Measurements from ENCODE around the gene DENND2A. TPM values are rescaled to one million over a fixed set of nuclear protein-coding genes. Genes with fewer than 3 reads are reported as not detected.

Gene DENND2A
- total RNA-seq, 4 donors from 2014 or later = 0.73 to 2.6 (median 1.6) TPM

DNA sequence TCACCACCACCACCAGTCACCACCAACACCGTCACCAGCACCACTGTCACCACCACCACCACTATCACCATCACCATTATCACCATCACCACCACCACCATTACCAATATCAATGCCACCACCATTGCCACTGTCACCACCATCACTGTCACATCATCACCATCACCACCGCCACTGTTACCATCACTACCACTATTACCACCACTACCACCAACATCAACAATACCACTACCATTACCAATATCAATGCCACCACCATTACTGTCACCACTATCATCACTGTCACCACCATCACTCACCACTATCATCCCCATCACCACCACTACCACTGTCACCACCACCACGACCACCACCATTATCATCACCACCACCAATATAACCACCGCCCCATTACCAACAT, 14.0 kb upstream of the DENND2A start:
- Histone ChIP-seq H3K4me1 (peaks cover 23% of the 10 kb centered on the region in 2 donors), H3K27ac (peak overlapping the region in 1 of 4 donors; percentile 27), H3K36me3 (no peaks in the 10 kb centered on the region), H3K27me3 (no peaks in the 10 kb centered on the region), H3K4me3 (no peak overlapping the region), H3K9me3 (no peaks in the 10 kb centered on the region)
- DNase-seq = no peak
- intact Hi-C loops (cut with DNase I; ENCODE audit: low total_unique reads) = loop anchor here (10.0 kb wide), 1 partner anchor 480 kb away; the partner anchor contains the start of gene KDM7A
- in situ Hi-C loops (cut with MboI; ENCODE audit: low sequenced_read_pairs in 4 of 4) = loop anchor here (5.0 to 10.0 kb wide), 3 partner anchors 132 to 140 kb away; no protein-coding TSS in a partner anchor
- ATAC-seq = no peak
- TF ChIP-seq, protein P1, sequence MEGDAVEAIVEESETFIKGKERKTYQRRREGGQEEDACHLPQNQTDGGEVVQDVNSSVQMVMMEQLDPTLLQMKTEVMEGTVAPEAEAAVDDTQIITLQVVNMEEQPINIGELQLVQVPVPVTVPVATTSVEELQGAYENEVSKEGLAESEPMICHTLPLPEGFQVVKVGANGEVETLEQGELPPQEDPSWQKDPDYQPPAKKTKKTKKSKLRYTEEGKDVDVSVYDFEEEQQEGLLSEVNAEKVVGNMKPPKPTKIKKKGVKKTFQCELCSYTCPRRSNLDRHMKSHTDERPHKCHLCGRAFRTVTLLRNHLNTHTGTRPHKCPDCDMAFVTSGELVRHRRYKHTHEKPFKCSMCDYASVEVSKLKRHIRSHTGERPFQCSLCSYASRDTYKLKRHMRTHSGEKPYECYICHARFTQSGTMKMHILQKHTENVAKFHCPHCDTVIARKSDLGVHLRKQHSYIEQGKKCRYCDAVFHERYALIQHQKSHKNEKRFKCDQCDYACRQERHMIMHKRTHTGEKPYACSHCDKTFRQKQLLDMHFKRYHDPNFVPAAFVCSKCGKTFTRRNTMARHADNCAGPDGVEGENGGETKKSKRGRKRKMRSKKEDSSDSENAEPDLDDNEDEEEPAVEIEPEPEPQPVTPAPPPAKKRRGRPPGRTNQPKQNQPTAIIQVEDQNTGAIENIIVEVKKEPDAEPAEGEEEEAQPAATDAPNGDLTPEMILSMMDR (IDR thresholded peaks at IDR 0.05 in 4 of 5, conservative IDR thresholded peaks at IDR 0.05 in 1 of 5) = no peak
- TF ChIP-seq POLR2A (IDR thresholded peaks at IDR 0.05) = no peak

GRCh38 chr7:140654109-140654387, 13.4 kb upstream of the DENND2A start:
- no peaks in the 10 kb centered on the region for H3K27me3 ChIP-seq
- peak in 1 of 2 donors; percentile 43 for ATAC-seq
- no peaks in the 10 kb centered on the region for H3K36me3 ChIP-seq
- intact Hi-C loops (cut with DNase I; ENCODE audit: low total_unique reads) = loop anchor here (10.0 kb wide), 1 partner anchor 479 kb away; the partner anchor contains the start of gene KDM7A
- DNase-seq = no peak
- in situ Hi-C loops (cut with MboI; ENCODE audit: low sequenced_read_pairs in 4 of 4) = loop anchor here in 2 of 4 donors (5.0 to 10.0 kb wide), 2 partner anchors 137 to 139 kb away; no protein-coding TSS in a partner anchor
- TF ChIP-seq, protein P1 (IDR thresholded peaks at IDR 0.05 in 4 of 5, conservative IDR thresholded peaks at IDR 0.05 in 1 of 5) = no peak
- no peak for TF ChIP-seq POLR2A (IDR thresholded peaks at IDR 0.05)
- H3K9me3 ChIP-seq = no peaks in the 10 kb centered on the region
- H3K4me3 ChIP-seq = no peak overlapping the region
- H3K27ac ChIP-seq = peak overlapping the region in 2 of 4 donors; percentile 27 to 35
- peaks cover 23% of the 10 kb centered on the region in 2 donors for H3K4me1 ChIP-seq

GRCh38 chr7:140653319-140654108, 12.9 kb upstream of the DENND2A start:
- DNase-seq = peak; percentile 46 to 48
- intact Hi-C loops (cut with DNase I; ENCODE audit: low total_unique reads) (loop anchor here (1.0 to 10.0 kb wide), 3 partner anchors 135 to 479 kb away; partner anchors contain the start of gene KDM7A), in situ Hi-C loops (cut with MboI; ENCODE audit: low sequenced_read_pairs in 4 of 4) (loop anchor here in 2 of 4 donors (5.0 to 10.0 kb wide), 2 partner anchors 136 to 139 kb away; no protein-coding TSS in a partner anchor)
- Histone ChIP-seq H3K4me3 (no peak overlapping the region), H3K4me1 (peaks cover 23% of the 10 kb centered on the region in 2 donors), H3K27me3 (no peaks in the 10 kb centered on the region), H3K9me3 (no peaks in the 10 kb centered on the region), H3K27ac (peak overlapping the region in 2 of 4 donors; percentile 27 to 35), H3K36me3 (no peaks in the 10 kb centered on the region)
- TF ChIP-seq POLR2A (IDR thresholded peaks at IDR 0.05) = no peak
- TF ChIP-seq, protein P1 (IDR thresholded peaks at IDR 0.05 in 4 of 5, conservative IDR thresholded peaks at IDR 0.05 in 1 of 5) = peak; percentile 81 to 94 (median 88)
- peak; percentile 71 to 75 for ATAC-seq

- DNase-seq (no peak), ATAC-seq (no peak)
- intact Hi-C loops (cut with DNase I; ENCODE audit: low total_unique reads) = loop anchor here (10.0 kb wide), 1 partner anchor 476 kb away; the partner anchor contains the start of gene KDM7A
- Histone ChIP-seq H3K27me3 (no peaks in the 10 kb centered on the region), H3K9me3 (no peaks in the 10 kb centered on the region), H3K4me3 (no peak overlapping the region), H3K4me1 (peaks cover 7 to 9% of the 10 kb centered on the region in 2 donors), H3K36me3 (no peaks in the 10 kb centered on the region), H3K27ac (no peak overlapping the region)
- TF ChIP-seq, protein P1 (IDR thresholded peaks at IDR 0.05 in 4 of 5, conservative IDR thresholded peaks at IDR 0.05 in 1 of 5) = no peak
- TF ChIP-seq POLR2A (IDR thresholded peaks at IDR 0.05) = no peak
- in situ Hi-C loops (cut with MboI; ENCODE audit: low sequenced_read_pairs in 4 of 4) = loop anchor here in 2 of 4 donors (5.0 to 10.0 kb wide), 2 partner anchors 133 to 136 kb away; no protein-coding TSS in a partner anchor
Observed at GRCh38 chr7:140650367-140650766, 9.8 kb upstream of the DENND2A start.
